ENCODE results near the gene SEC14L3. TPM values are rescaled to one million over a fixed set of nuclear protein-coding genes. Genes with fewer than 3 reads are reported as not detected.
"Not testable (repeated sequence)": the region's sequence is repeated elsewhere in the genome, so short reads cannot be mapped to it uniquely, and the experiment has no call there.

SEC14L3 gene
- total RNA-seq, 2 donors from 2014 or later, result not detected

DNA sequence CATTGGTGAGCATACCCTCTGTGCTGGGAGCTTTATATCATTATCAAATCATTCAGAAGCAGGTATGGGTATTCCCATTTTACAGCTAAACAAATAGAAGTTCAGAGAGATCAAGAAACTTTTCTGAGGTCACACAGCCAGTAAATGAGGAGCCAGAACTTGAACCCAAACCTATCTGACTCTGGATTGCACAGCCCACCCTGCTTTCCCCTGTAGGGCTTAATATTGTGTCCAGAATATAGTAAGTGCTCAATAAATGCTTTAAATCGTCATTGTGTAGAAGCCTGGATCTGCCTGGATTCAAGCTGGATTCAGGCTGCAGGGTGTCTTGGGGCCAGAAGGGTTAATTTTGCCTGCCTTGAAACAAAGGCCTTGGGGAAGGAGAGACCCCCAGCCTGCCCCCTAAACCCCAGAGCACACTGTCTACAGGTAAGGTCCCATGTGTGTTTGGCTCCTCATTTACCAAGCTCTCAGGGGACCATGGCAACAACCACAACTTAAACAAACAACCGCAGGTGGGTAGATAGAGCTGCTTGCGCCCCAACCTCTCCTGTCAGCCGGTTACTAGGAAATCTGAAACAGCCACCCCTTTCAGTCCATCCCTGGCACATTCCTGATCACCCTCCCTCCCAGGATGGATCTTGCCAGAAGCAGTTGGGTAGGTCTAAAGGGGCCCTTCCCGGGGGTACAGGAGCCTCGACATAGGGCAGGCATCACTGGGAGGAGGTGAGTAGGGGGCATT is 3.0 kb upstream of the SEC14L3 start:
- H3K9me3 Mint-ChIP-seq, result no peaks in the 10 kb centered on the region
- no peak for DNase-seq
- no peaks in the 10 kb centered on the region for H3K36me3 Mint-ChIP-seq (ENCODE audit: insufficient read depth in 2 of 2)
- H3K27ac Mint-ChIP-seq, result no peak overlapping the region
- H3K27me3 Mint-ChIP-seq (ENCODE audit: low read depth), result peaks cover 18% of the 10 kb centered on the region
- H3K4me1 Mint-ChIP-seq (ENCODE audit: low read depth), result peaks cover 8% of the 10 kb centered on the region
- ATAC-seq (replicated peaks in 1 of 2), result peak in 1 of 2 donors; percentile 38
- H3K4me3 Mint-ChIP-seq, result no peak overlapping the region

GRCh38 chr22:30474121-30474520 is 2.3 kb upstream of the SEC14L3 start:
- no peaks in the 10 kb centered on the region for H3K9me3 Mint-ChIP-seq
- H3K4me3 Mint-ChIP-seq, result no peak overlapping the region
- DNase-seq (no peak), ATAC-seq (replicated peaks in 1 of 2) (no peak)
- H3K4me1 Mint-ChIP-seq (ENCODE audit: low read depth), result peaks cover 8% of the 10 kb centered on the region
- H3K27ac Mint-ChIP-seq, result no peak overlapping the region
- H3K27me3 Mint-ChIP-seq (ENCODE audit: low read depth), result peaks cover 18% of the 10 kb centered on the region
- H3K36me3 Mint-ChIP-seq (ENCODE audit: insufficient read depth in 2 of 2), result no peaks in the 10 kb centered on the region

DNA sequence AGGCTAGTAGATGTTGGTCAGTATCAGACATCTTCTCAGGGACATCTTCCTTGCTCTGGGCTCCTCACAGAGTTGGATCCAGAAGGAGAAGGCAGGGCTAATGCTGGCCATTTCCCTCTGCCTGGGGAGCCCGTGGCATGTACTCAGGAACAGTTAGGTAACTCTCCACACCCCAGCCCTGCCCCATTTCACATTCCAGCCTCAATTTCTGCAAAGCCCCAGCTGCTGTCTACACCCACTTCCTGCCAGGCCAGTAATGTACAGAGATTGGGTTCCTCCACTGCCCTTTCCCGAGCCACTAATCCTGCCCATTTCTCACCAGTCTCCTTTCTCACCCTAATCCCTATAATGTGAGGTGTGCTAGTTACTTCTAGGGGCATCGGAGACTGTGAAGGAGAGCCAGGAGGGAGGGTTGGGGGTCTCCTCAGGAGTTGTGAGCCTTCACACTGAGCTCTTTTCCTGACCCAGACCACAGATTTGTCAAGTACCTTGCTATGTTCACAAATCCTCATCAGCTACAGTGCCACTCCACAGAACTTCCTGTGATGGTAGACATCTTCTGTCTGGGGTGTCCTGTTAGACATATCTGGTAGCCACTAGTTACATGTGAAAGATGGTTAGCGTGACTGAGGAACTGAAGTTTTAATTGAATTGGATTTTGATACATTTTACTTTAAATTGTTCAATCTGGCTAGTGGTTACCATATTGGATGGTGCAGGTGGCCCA is 1.3 kb upstream of the SEC14L3 start:
- Mint-ChIP-seq H3K4me3 (no peak overlapping the region), H3K9me3 (no peaks in the 10 kb centered on the region), H3K4me1 (ENCODE audit: low read depth) (peaks cover 8% of the 10 kb centered on the region), H3K27ac (no peak overlapping the region), H3K36me3 (ENCODE audit: insufficient read depth in 2 of 2) (no peaks in the 10 kb centered on the region), H3K27me3 (ENCODE audit: low read depth) (peaks cover 18% of the 10 kb centered on the region)
- no peak for ATAC-seq (replicated peaks in 1 of 2)
- no peak for DNase-seq

DNA sequence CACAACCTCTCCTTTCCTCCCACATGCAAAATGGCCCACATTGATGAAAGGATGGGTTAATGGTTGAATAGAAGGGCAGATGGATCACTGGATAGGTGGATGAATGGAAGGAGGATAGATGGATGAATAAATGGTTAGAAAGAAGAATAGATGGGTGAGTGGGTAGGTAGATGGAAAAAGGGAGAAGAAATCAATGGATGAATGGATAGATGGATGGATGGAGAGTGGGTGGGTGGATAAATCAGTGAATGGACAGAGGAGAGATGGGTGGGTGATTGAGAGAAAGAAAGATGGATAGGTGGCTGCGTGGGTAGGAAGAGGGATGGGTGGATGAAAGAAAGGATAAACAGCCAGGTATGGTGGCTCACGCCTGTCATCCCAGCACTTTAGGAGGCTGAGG is 1.2 kb downstream of the SEC14L3 start:
- Mint-ChIP-seq H3K4me1 (ENCODE audit: low read depth) (peaks cover 8% of the 10 kb centered on the region), H3K27ac (no peak overlapping the region), H3K9me3 (no peaks in the 10 kb centered on the region), H3K36me3 (ENCODE audit: insufficient read depth in 2 of 2) (no peaks in the 10 kb centered on the region), H3K27me3 (ENCODE audit: low read depth) (peaks cover 22% of the 10 kb centered on the region), H3K4me3 (no peak overlapping the region)
- ATAC-seq (replicated peaks in 1 of 2), result no peak
- no peak for DNase-seq

- no peaks in the 10 kb centered on the region for H3K36me3 Mint-ChIP-seq (ENCODE audit: insufficient read depth in 2 of 2)
- ATAC-seq (replicated peaks in 1 of 2) (no peak), DNase-seq (no peak)
- no peak overlapping the region for H3K4me3 Mint-ChIP-seq
- H3K27me3 Mint-ChIP-seq (ENCODE audit: low read depth), result peaks cover 30% of the 10 kb centered on the region
- H3K4me1 Mint-ChIP-seq (ENCODE audit: low read depth), result peaks cover 8% of the 10 kb centered on the region
- H3K9me3 Mint-ChIP-seq, result peaks cover 4 to 6% of the 10 kb centered on the region in 2 donors
- H3K27ac Mint-ChIP-seq, result no peak overlapping the region
These were observed 2.7 kb downstream of the SEC14L3 start for GRCh38 chr22:30469165-30469564.

- DNase-seq; H3K4me3 Mint-ChIP-seq; H3K4me1 Mint-ChIP-seq (ENCODE audit: low read depth); ATAC-seq (replicated peaks in 1 of 2); H3K36me3 Mint-ChIP-seq (ENCODE audit: insufficient read depth in 2 of 2); H3K9me3 Mint-ChIP-seq; H3K27ac Mint-ChIP-seq: not testable (repeated sequence)
- H3K27me3 Mint-ChIP-seq (ENCODE audit: low read depth), result peaks cover 17% of the 10 kb centered on the region
These were observed 11.3 kb downstream of the SEC14L3 start for GRCh38 chr22:30460555-30460954.

- Mint-ChIP-seq H3K27me3 (ENCODE audit: low read depth) (peaks cover 13% of the 10 kb centered on the region), H3K9me3 (peaks cover 3 to 5% of the 10 kb centered on the region in 2 donors), H3K4me1 (ENCODE audit: low read depth) (no peaks in the 10 kb centered on the region), H3K4me3 (no peak overlapping the region), H3K27ac (no peak overlapping the region), H3K36me3 (ENCODE audit: insufficient read depth in 2 of 2) (no peaks in the 10 kb centered on the region)
- ATAC-seq (replicated peaks in 1 of 2) (no peak), DNase-seq (no peak)
These were observed 11.7 kb downstream of the SEC14L3 start for GRCh38 chr22:30460147-30460546.

GRCh38 chr22:30459181-30460052 is 12.4 kb downstream of the SEC14L3 start:
- Mint-ChIP-seq H3K36me3 (ENCODE audit: insufficient read depth in 2 of 2) (no peaks in the 10 kb centered on the region), H3K27ac (no peak overlapping the region), H3K9me3 (no peaks in the 10 kb centered on the region), H3K4me3 (no peak overlapping the region), H3K27me3 (ENCODE audit: low read depth) (peaks cover 5% of the 10 kb centered on the region), H3K4me1 (ENCODE audit: low read depth) (no peaks in the 10 kb centered on the region)
- ATAC-seq (replicated peaks in 1 of 2) (peak; percentile 66 to 79), DNase-seq (peak; percentile 27 to 44)

DNA sequence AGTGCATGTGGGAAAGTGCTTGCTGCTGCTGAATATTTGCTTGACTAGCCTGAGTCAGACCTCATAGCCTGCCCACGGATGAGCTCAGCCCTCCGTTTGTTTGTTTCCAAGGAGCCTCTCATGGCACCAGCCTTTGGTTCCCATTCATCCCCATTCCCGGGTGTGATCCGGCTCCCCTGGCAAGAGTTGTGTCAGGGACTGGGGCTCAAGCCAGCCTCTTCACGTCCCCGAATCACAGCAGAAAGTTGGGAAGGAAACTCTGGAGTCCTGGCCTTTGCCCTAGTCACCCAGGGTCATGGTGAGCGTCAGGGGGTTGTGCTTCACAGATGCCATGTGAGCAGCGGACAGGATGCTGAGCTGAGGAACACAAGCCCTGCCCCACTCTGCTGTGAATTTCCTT is 13.8 kb downstream of the SEC14L3 start:
- H3K9me3 Mint-ChIP-seq, result no peaks in the 10 kb centered on the region
- peaks cover 5% of the 10 kb centered on the region for H3K27me3 Mint-ChIP-seq (ENCODE audit: low read depth)
- no peak for ATAC-seq (replicated peaks in 1 of 2)
- H3K4me1 Mint-ChIP-seq (ENCODE audit: low read depth), result no peaks in the 10 kb centered on the region
- no peak for DNase-seq
- no peak overlapping the region for H3K4me3 Mint-ChIP-seq
- no peaks in the 10 kb centered on the region for H3K36me3 Mint-ChIP-seq (ENCODE audit: insufficient read depth in 2 of 2)
- no peak overlapping the region for H3K27ac Mint-ChIP-seq

GRCh38 chr22:30455075-30455840 is 16.6 kb downstream of the SEC14L3 start:
- DNase-seq (no peak), ATAC-seq (replicated peaks in 1 of 2) (peak in 1 of 2 donors; percentile 28)
- Mint-ChIP-seq H3K9me3 (no peaks in the 10 kb centered on the region), H3K4me1 (ENCODE audit: low read depth) (no peaks in the 10 kb centered on the region), H3K4me3 (no peak overlapping the region), H3K27me3 (ENCODE audit: low read depth) (peaks cover 10% of the 10 kb centered on the region), H3K36me3 (ENCODE audit: insufficient read depth in 2 of 2) (no peaks in the 10 kb centered on the region), H3K27ac (no peak overlapping the region)

DNA sequence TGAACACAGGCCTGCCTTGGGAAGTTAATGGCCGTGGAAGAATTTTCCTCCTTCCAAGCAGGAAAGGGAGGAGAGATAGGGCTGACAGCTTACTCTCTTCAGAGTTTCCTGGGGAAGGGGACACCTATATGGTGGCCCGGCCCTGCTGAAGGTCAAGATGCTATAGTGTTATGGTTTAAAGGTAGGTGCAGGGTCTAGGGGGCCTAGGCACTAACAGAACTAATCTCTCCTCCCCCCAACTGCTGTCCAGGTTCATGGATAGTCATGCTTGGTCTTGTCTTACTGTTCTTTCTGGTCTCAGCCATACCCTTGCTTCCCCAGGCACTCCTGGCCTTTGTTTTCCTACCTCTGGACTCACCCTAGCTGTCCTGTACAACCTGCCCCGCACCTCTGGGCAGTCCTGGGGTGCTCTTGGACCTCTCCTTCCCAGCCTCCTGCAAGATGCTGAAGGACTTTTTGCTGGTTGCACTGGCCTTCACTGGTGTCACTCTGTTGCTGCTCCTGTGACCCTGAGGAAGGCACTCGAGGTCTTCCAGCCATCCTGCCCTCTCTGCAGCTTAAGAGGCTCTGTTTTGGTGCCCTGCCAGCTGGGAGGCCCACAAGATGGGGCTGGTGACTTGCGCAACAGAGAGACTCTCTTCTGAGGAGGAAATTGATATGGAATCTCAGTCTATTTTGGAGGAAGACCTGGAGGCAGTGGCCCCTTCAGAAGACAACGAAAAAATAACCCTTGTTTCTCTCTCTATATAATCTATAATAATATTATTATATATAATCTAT is 17.9 kb downstream of the SEC14L3 start:
- no peaks in the 10 kb centered on the region for H3K4me1 Mint-ChIP-seq (ENCODE audit: low read depth)
- no peak overlapping the region for H3K27ac Mint-ChIP-seq
- no peaks in the 10 kb centered on the region for H3K36me3 Mint-ChIP-seq (ENCODE audit: insufficient read depth in 2 of 2)
- H3K4me3 Mint-ChIP-seq, result no peak overlapping the region
- ATAC-seq (replicated peaks in 1 of 2) (peak; percentile 62 to 77), DNase-seq (no peak)
- peaks cover 11% of the 10 kb centered on the region for H3K27me3 Mint-ChIP-seq (ENCODE audit: low read depth)
- H3K9me3 Mint-ChIP-seq, result no peaks in the 10 kb centered on the region

DNA sequence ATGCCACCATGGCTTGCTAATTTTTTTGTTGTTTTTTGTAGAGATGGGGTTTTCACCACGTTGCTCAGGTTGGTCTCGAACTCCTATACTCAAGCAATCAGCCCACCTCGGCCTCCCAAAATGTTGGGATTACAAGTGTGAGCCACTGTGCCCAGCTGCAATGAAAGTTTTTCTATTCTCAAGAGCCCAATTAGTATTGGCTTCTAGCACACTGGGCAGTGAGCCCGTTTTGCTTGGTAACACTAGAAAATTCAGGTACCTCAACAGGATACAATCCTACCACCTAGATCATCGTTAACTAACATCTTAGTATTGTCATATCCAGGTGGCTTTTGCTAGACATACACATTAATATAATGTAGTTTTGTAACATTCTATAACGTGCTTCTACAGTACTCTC is 19.0 kb downstream of the SEC14L3 start:
- Mint-ChIP-seq H3K27me3 (ENCODE audit: low read depth) (peaks cover 11% of the 10 kb centered on the region), H3K4me3 (no peak overlapping the region), H3K4me1 (ENCODE audit: low read depth) (no peaks in the 10 kb centered on the region), H3K9me3 (no peaks in the 10 kb centered on the region), H3K36me3 (ENCODE audit: insufficient read depth in 2 of 2) (no peaks in the 10 kb centered on the region), H3K27ac (no peak overlapping the region)
- no peak for ATAC-seq (replicated peaks in 1 of 2)
- no peak for DNase-seq

All from activated T-cell treated with anti-CD3 and anti-CD28 coated beads, Interleukin-2, amount 50 U/mL, for 72 hours (primary cell).